IMR-90 (cell line): ENCODE measurements around the gene GCGR. TPM values are rescaled to one million over a fixed set of nuclear protein-coding genes. Genes with fewer than 3 reads are reported as not detected.

ENCODE experiments used
- ATAC-seq: fragments of 200-7000 bp; cut with Tn5 transposase; 2 replicates; pipeline ENCODE4 v1.9.1; 2020; ENCODE audit warnings: low read depth, mild to moderate bottlenecking, moderate library complexity
- BruUV-seq: library from RNA; stranded (reverse); fragments of 400-500 nt; replicated peaks from 2 replicates; lab custom pipeline; 2021; lab: Mats Ljungman, UMichigan
- CTCF ChIA-PET: fragments of 300-600 bp; formaldehyde crosslinking; extraction: SDS; loops from one replicate; lab custom pipeline; 2021; ENCODE audit warnings: antibody characterized with exemption; lab: Yijun Ruan, JAX
- POLR2A ChIA-PET: fragments of 300-600 bp; sonication (Branson Sonifier 250); formaldehyde crosslinking; loops from one replicate; lab custom pipeline; 2022; ENCODE audit warnings: antibody characterized with exemption; ENCODE audit not compliant: unreplicated experiment; lab: Charles Lee
- DNase-seq: peaks from one replicate; pipeline ENCODE4 v3.0.0; 2013
- H2AFZ ChIP-seq: replicated peaks from 2 replicates; pipeline ENCODE3; 2013; ENCODE audit warnings: low read length, mild to moderate bottlenecking; ENCODE audit not compliant: poor library complexity
- H2AK5ac ChIP-seq: 2 replicates; pipeline ENCODE4 v1.6.1; 2013; ENCODE audit warnings: low read depth, low read length, inconsistent platforms
- H2AK9ac ChIP-seq: replicated peaks from 2 replicates; pipeline ENCODE3; 2013; ENCODE audit warnings: mild to moderate bottlenecking, low read depth, low read length, moderate library complexity; ENCODE audit not compliant: poor library complexity
- H2BK120ac ChIP-seq: 2 replicates; pipeline ENCODE4 v1.6.1; 2013; ENCODE audit warnings: low read depth, low read length, inconsistent platforms
- H2BK15ac ChIP-seq: 3 replicates; pipeline ENCODE4 v1.6.1; 2013; ENCODE audit warnings: low read depth, low read length, inconsistent platforms
- H2BK20ac ChIP-seq: 2 replicates; pipeline ENCODE4 v1.6.1; 2013; ENCODE audit warnings: low read depth, mild to moderate bottlenecking, inconsistent platforms, low read length, moderate library complexity
- H2BK5ac ChIP-seq: 2 replicates; pipeline ENCODE4 v1.6.1; 2013; ENCODE audit warnings: mild to moderate bottlenecking, low read depth, low read length, inconsistent platforms; ENCODE audit not compliant: poor library complexity, severe bottlenecking
- H3K14ac ChIP-seq: replicated peaks from 2 replicates; pipeline ENCODE4 v1.6.1; 2013; ENCODE audit warnings: low read depth, low read length, inconsistent platforms
- H3K18ac ChIP-seq: 2 replicates; pipeline ENCODE4 v1.6.1; 2013; ENCODE audit warnings: low read depth, low read length, control low read depth
- H3K23ac ChIP-seq: 2 replicates; pipeline ENCODE4 v1.6.1; 2013; ENCODE audit warnings: low read depth, low read length, inconsistent platforms
- H3K27ac ChIP-seq: 2 replicates; pipeline ENCODE4 v1.5.1; 2013; ENCODE audit warnings: mild to moderate bottlenecking, control low read depth, low read length; ENCODE audit not compliant: insufficient read depth
- H3K27me3 ChIP-seq: 2 replicates; pipeline ENCODE4 v1.6.1; 2013; ENCODE audit warnings: low read length; ENCODE audit not compliant: control insufficient read depth, insufficient read depth
- H3K36me3 ChIP-seq: 2 replicates; pipeline ENCODE4 v1.6.1; 2013; ENCODE audit warnings: low read length, mixed read lengths; ENCODE audit not compliant: control insufficient read depth, insufficient read depth
- H3K4ac ChIP-seq: 2 replicates; pipeline ENCODE4 v1.6.1; 2013; ENCODE audit warnings: low read depth, low read length, inconsistent platforms
- H3K4me1 ChIP-seq: 2 replicates; pipeline ENCODE4 v1.6.1; 2013; ENCODE audit warnings: low read length, mixed read lengths; ENCODE audit not compliant: control insufficient read depth, insufficient read depth
- H3K4me2 ChIP-seq: 2 replicates; pipeline ENCODE4 v1.6.1; 2013; ENCODE audit warnings: low read depth, mild to moderate bottlenecking, control low read depth, low read length, moderate library complexity
- H3K4me3 ChIP-seq: 2 replicates; pipeline ENCODE4 v1.5.1; 2013; ENCODE audit warnings: low read depth, mild to moderate bottlenecking, control low read depth, low read length, moderate library complexity; ENCODE audit not compliant: insufficient read depth
- H3K56ac ChIP-seq: 2 replicates; pipeline ENCODE4 v1.6.1; 2013; ENCODE audit warnings: low read length, inconsistent platforms; ENCODE audit not compliant: insufficient read depth; ENCODE audit errors: extremely low read depth
- H3K79me1 ChIP-seq, 2 experiments: 2 replicates each; pipeline ENCODE4 v1.6.1; 2013; ENCODE audit warnings: low read length in 2 of 2, inconsistent platforms in 1 of 2, low read depth in 1 of 2
- H3K9ac ChIP-seq: 2 replicates; pipeline ENCODE4 v1.6.1; 2013; ENCODE audit warnings: low read depth, low read length, control low read depth
- H3K9me1 ChIP-seq: 2 replicates; pipeline ENCODE4 v1.6.1; 2013; ENCODE audit warnings: low read length, inconsistent platforms; ENCODE audit not compliant: insufficient read depth
- H3K9me3 ChIP-seq: 2 replicates; pipeline ENCODE4 v1.6.1; 2013; ENCODE audit warnings: low read length; ENCODE audit not compliant: control insufficient read depth, insufficient read depth
- H4K20me1 ChIP-seq: 2 replicates; pipeline ENCODE4 v1.6.1; 2013; ENCODE audit warnings: low read length, inconsistent platforms; ENCODE audit not compliant: insufficient read depth
- H4K5ac ChIP-seq: 2 replicates; pipeline ENCODE4 v1.6.1; 2013; ENCODE audit warnings: mild to moderate bottlenecking, low read depth, low read length, control low read depth
- H4K8ac ChIP-seq, 2 experiments: 2 replicates each; pipeline ENCODE4 v1.6.1; 2013; ENCODE audit warnings: low read depth in 2 of 2, low read length in 2 of 2, control low read depth in 1 of 2, inconsistent platforms in 1 of 2
- H4K91ac ChIP-seq: 2 replicates; pipeline ENCODE4 v1.6.1; 2013; ENCODE audit warnings: low read depth, low read length, inconsistent platforms; ENCODE audit not compliant: insufficient read depth
- BHLHE40 ChIP-seq: fragments of 150-350 bp; IDR thresholded peaks from 2 replicates; pipeline ENCODE4 v1.6.1; 2016; ENCODE audit warnings: mild to moderate bottlenecking, low read depth, low read length
- CEBPB ChIP-seq: IDR thresholded peaks from 2 replicates; pipeline ENCODE4 v1.6.1; 2012; ENCODE audit warnings: low read depth, low read length, improper control_type of control experiment
- CHD1 ChIP-seq: IDR thresholded peaks from 2 replicates; pipeline ENCODE4 v1.6.1; 2012; ENCODE audit warnings: low read depth, low read length, improper control_type of control experiment
- CTCF ChIP-seq: conservative IDR thresholded peaks from 2 replicates; pipeline ENCODE4 v1.5.1; 2012; ENCODE audit warnings: mild to moderate bottlenecking, low read depth, low read length, improper control_type of control experiment
- MAFK ChIP-seq: IDR thresholded peaks from 2 replicates; pipeline ENCODE4 v1.6.1; 2012; ENCODE audit warnings: low read depth, low read length, improper control_type of control experiment
- MAZ ChIP-seq: IDR thresholded peaks from 2 replicates; pipeline ENCODE4 v1.6.1; 2012; ENCODE audit warnings: low read depth, mild to moderate bottlenecking, low read length, improper control_type of control experiment, moderate library complexity, borderline replicate concordance
- MXI1 ChIP-seq: IDR thresholded peaks from 2 replicates; pipeline ENCODE4 v1.6.1; 2012; ENCODE audit warnings: low read depth, mild to moderate bottlenecking, low read length, moderate library complexity, borderline replicate concordance
- NFE2L2 ChIP-seq: fragments of 150-350 bp; IDR thresholded peaks from 2 replicates; pipeline ENCODE4 v1.6.1; 2016; ENCODE audit warnings: low read depth, mild to moderate bottlenecking, low read length
- POLR2A ChIP-seq: IDR thresholded peaks from 2 replicates; pipeline ENCODE4 v1.6.1; 2012; ENCODE audit warnings: mild to moderate bottlenecking, low read depth, low read length
- RAD21 ChIP-seq: IDR thresholded peaks from 2 replicates; pipeline ENCODE4 v1.6.1; 2012; ENCODE audit warnings: low read length, improper control_type of control experiment
- RCOR1 ChIP-seq: IDR thresholded peaks from 2 replicates; pipeline ENCODE4 v1.6.1; 2012; ENCODE audit warnings: mild to moderate bottlenecking, low read length, improper control_type of control experiment; ENCODE audit not compliant: insufficient replicate concordance
- SMC3 ChIP-seq: fragments of 150-350 bp; IDR thresholded peaks from 2 replicates; pipeline ENCODE4 v1.6.1; 2016; ENCODE audit warnings: low read depth, mild to moderate bottlenecking, antibody characterized with exemption, low read length, moderate library complexity
- USF2 ChIP-seq: fragments of 150-350 bp; IDR thresholded peaks from 2 replicates; pipeline ENCODE4 v1.6.1; 2017; ENCODE audit warnings: mild to moderate bottlenecking, antibody characterized with exemption, low read length, low read depth
- WGBS, 2 experiments: methylation state at CpG; one replicate each; pipeline versions ENCODE4 v1.1.5 to v1.1.7; 2013; ENCODE audit warnings: missing lambda C conversion rate in 2 of 2; ENCODE audit not compliant: insufficient read length in 1 of 2; ENCODE audit errors: extremely low coverage in 2 of 2; 5-methylcytosine and 5-hydroxymethylcytosine counted together
- dilution Hi-C: fragments of 300-500 bp; cut with HindIII; formaldehyde crosslinking; loops from one replicate; pipeline ENCODE4 v1.14.3; 2018; ENCODE audit warnings: low sequenced_read_pairs; ENCODE audit not compliant: unreplicated experiment
- in situ Hi-C: fragments of 300-500 bp; cut with MboI; formaldehyde crosslinking; loops from 3 replicates; pipeline ENCODE4 v1.14.3; 2019; ENCODE audit warnings: low sequenced_read_pairs, inconsistent platforms, mixed read lengths
- intact Hi-C: fragments of 100-400 bp; cut with micrococcal nuclease; formaldehyde crosslinking; loops from 2 replicates; pipeline ENCODE4 v1.10.0; 2022
- polyA plus RNA-seq, 3 experiments: library from polyadenylated mRNA; depleted of rRNA; stranded (reverse); fragments of >200 nt; gene quantifications; 2 replicates each; pipeline ENCODE4 v1.2.3, GENCODE V29; 2012; ENCODE audit warnings: low replicate concordance in 1 of 3
- total RNA-seq: library from RNA; depleted of rRNA; stranded (reverse); fragments of >200 nt; gene quantifications from 2 replicates; pipeline ENCODE4 v1.2.3, GENCODE V29; 2012

GCGR gene
- total and polyA plus RNA-seq, 2 of the 4 experiments (the other 2 are of a cell fraction), result not detected

- ChIA-PET CTCF (no interaction called here), POLR2A (no interaction called here)
- in situ Hi-C loops, result no loop called here
Measured at GRCh38 chr17:81806461-81807209, 2.7 kb downstream of the GCGR start.

More at GRCh38 chr17:81806461-81807209, 2.7 kb downstream of the GCGR start:
- H3K9me3 ChIP-seq, result peaks cover 3% of the 10 kb centered on the region; the same call in 1 of the 2 replicates
- no peak overlapping the region for H3K4me2 ChIP-seq
- H3K4me3 ChIP-seq, result no peak overlapping the region
- no peaks in the 10 kb centered on the region for H3K9me1 ChIP-seq
- H3K9ac ChIP-seq, result no peak overlapping the region
- H4K5ac ChIP-seq, result no peak overlapping the region
- dilution Hi-C loops, result no loop called here
- no peak overlapping the region for H2AK9ac ChIP-seq
- no peak overlapping the region for H4K91ac ChIP-seq
- WGBS, 2 experiments, result 12% methylated on average over 8 of the region's 23 CpGs; no CpG with 5 or more reads in 1 of the 2 experiments
- no peak overlapping the region for H2AK5ac ChIP-seq
- no peak overlapping the region for H3K18ac ChIP-seq
- no peak overlapping the region for H3K4ac ChIP-seq
- H3K14ac ChIP-seq, result no peak overlapping the region
- no peaks in the 10 kb centered on the region for H3K36me3 ChIP-seq
- H3K79me1 ChIP-seq, result no peaks in the 10 kb centered on the region
- H2BK5ac ChIP-seq, result no peak overlapping the region
- no peaks in the 10 kb centered on the region for H4K20me1 ChIP-seq
- H3K4me1 ChIP-seq, result no peaks in the 10 kb centered on the region
- H2BK120ac ChIP-seq, result no peak overlapping the region
- BruUV-seq, result no TSS peak
- H2BK15ac ChIP-seq, result no peak overlapping the region
- H3K56ac ChIP-seq, result no peak overlapping the region
- no peak; the same call in 1 of the 2 replicates for ATAC-seq
- peaks cover 78% of the 10 kb centered on the region for H3K27me3 ChIP-seq
- no peak overlapping the region for H2BK20ac ChIP-seq
- H3K23ac ChIP-seq, result no peak overlapping the region
- H3K27ac ChIP-seq, result no peak overlapping the region
- no peak overlapping the region for H4K8ac ChIP-seq
- intact Hi-C loops, result no loop called here
- no peak for DNase-seq
- H2AFZ ChIP-seq, result no peak overlapping the region
- TF ChIP-seq RCOR1, result no peak
- TF ChIP-seq BHLHE40, result no peak
- no peak for TF ChIP-seq CTCF
- TF ChIP-seq USF2, result no peak
- no peak for TF ChIP-seq POLR2A
- TF ChIP-seq CEBPB, result no peak
- no peak for TF ChIP-seq RAD21
- TF ChIP-seq MXI1, result no peak
- TF ChIP-seq NFE2L2, result no peak
- TF ChIP-seq MAFK, result no peak
- no peak for TF ChIP-seq SMC3
- TF ChIP-seq MAZ, result no peak
- no peak for TF ChIP-seq CHD1
